NCI-H774 (cell line): Measurements from ENCODE around the gene RNF114.
"Not testable (repeated sequence)": the region's sequence is repeated elsewhere in the genome, so short reads cannot be mapped to it uniquely, and the experiment has no call there.

Experiments
- DNase-seq: peaks from one replicate; lab custom pipeline; 2025; lab: John Stamatoyannopoulos, UW

RNF114 gene

DNA sequence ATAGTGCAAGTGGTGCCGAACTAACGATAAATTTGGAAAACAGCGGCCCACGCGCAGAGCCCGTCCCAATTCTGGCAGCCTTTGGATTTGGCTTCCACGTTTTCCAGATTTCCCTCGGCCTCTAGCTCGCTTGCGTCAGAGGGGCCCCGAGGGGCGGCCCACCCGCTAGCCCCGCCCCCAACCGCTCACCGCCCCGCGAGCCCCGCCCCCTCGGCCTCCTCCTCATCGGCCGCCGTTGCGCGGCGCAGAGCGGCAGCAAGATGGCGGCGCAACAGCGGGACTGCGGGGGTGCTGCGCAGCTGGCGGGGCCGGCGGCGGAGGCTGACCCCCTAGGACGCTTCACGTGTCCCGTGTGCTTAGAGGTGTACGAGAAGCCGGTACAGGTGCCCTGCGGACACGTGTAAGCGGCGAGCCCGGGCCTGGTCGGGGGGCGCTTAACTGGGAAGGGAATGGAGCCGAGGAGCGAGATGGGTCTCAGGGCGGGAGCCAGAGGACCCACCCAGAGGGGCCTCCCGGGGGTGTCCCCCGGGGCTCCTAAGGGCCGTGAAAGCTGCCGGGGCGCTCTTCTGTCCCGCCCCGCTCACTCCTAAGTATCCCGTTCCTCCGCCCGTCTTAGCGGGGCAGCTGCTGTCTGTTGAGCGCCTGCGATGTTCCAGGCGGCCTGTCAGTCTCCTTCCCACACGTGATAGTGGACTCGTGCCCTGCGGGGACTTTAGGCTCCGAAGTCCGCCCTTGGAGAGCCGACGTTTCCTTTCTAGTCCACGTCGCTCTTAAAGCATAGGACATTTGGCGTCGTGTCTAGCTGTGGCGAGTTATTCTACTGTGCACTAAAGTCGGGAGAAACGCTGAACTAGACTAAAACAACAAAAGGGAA, at the start of gene RNF114:
RNF114 (plus strand) TSS at position 245 of the 874 bp plus-strand sequence; CDS start at position 261, 16 bp downstream.
- DNase-seq, result peak; percentile 87

GRCh38 chr20:49886571-49887213, 49.5 kb upstream of the RNF114 start:
- DNase-seq, result no peak

DNA sequence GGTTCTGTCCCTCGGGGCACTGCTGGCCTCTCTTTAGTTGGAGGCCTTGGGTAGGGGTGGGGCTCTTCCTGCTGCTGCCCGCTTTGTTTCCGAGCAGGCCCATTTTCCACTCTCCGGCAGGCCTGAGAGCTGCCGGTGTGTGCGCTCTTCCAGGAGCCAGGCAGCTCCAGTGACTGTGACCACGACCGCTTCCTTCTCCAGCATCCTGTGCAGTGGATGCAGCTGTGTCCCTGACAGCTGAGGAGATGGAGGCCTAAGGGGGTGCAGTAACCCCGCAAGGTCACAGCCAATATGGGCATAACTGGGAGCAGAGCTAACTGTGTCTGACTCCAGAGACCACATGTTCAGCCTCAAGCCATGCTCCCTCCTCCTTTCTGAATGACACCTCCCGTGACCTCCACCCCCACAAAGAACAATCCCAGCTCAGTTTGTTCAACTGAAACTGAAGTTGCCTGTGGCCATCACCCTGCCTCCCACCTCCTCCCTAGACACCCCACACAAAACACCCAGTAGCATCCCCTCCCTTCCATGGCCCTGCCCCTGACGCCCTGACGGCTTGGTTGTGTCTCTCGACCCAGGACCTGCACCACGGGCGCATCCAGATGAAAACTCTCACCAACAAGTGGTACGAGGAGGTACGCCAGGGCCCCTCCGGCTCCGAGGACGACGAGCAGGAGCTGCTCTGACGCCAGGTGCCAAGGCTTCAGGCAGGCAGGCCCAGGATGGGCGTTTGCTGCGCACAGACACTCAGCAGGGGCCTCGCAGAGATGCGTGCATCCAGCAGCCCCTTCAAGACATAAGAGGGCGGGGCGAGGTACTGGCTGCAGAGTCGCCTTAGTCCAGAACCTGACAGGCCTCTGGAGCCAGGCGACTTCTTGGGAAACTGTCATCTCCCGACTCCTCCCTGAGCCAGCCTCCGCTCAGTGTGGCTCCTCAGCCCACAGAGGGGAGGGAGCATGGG, 48.7 kb upstream of the RNF114 start:
- DNase-seq, result no peak

GRCh38 chr20:49888212-49889000, 47.8 kb upstream of the RNF114 start:
- no peak for DNase-seq

DNA sequence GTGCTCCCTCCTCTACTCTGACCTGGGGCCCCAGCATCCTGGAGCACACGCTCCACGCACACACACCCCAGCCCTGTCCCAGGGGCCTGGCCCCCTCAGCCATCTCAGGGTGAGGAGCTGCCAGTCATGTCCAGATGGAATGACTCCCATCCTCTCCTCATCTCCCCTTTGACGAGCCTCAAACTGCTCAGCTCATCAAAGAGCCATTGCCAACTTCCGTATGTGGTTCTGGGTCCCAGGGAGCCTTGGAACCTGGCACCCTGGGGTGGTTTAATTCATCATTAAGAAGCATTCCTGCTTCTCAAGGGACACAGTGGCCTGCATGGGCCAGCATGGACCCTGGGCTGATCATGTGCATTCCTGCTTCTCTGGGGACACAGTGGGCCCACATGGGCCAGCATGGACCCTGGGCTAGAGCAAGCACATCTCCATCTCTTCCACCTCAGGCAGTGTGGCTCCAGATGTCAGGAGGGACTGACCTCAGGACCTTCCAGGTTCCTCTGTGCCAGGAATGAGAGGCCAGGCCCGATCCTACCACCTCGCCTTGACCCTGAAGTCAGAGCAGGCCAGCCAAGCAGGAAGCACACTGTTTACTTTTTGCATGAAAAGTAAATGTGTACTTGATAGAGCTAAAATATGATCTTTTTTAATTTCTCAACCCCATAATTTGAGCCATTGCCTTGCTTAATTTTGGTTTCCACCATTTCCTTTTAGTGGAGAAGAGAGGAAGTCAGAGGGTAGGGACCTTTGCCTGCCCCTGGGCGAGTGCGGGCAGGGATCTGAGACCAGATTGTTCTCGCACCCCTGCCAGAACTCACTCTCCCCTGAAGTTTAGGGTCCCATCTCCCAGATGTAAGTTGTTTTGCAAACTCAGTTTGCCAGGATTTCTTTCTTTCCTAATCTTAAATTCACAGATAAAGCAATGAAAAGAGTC, 46.9 kb upstream of the RNF114 start:
- DNase-seq, result no peak

DNA sequence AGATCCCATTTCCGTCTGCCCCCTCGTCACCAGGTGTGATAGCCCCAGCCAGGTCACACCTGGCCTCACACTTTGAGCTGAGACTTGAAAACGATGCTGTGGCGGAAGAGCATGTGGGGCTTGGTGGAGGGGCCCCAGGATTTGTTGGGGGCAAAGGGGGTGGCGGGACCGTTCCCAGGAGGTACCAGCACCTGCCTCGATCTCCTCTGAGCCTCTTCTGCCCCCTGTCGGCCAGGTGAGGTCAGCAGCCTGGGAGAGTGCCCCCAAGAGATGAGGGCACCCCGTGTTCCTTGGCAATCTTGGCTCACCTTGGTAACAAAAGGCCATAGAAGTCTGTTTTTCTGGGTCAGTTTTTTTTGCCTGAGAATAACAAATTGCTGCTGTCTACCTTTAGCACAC, 46.3 kb upstream of the RNF114 start:
- DNase-seq, result no peak

GRCh38 chr20:49890471-49891361, 45.5 kb upstream of the RNF114 start:
- no peak for DNase-seq

- no peak for DNase-seq
These were observed 44.6 kb upstream of the RNF114 start for GRCh38 chr20:49891476-49892110.

GRCh38 chr20:49892260-49892659, 43.9 kb upstream of the RNF114 start:
- DNase-seq, result no peak

- DNase-seq, result no peak
These were observed 43.4 kb upstream of the RNF114 start for GRCh38 chr20:49892817-49893216.

DNA sequence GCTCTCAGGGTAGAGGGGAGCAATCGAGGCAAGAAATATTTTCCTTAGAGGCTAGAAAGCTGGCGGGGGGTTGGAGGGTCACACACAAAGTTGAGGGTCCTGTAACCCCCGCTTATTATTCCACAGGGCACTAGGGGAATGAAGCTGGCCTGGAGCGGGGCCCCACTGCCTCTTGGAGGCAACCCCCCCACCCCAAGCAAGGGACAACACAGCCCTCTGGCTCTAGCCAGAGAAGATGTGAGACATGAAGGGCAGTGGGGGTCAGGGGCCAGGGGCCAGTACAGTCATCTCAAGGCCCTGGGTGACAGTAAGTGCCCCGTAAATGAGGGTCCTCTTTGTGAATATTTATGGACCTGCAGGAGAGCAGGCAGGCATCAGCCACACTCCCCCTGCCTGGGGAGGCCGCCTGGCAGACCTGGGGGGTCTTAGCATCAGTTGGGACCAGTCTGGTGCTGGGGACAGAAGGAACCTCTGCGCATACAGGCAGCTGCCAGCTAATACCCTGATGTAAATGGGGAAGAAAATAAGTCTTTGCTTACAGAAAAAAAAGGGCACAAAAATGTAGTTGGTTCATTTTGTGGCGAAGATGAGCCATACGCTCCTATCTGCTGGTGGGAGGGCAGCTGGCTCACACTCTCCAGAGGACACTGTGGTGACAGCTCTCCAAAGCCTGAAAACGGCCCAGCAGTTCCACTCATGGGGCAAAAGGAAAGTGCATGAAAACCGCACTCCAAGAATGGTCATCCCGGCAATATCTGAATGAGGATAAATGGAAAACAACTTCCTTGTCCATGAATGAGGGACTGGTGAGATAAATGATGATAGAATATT, 42.7 kb upstream of the RNF114 start:
- no peak for DNase-seq

GRCh38 chr20:49894073-49894470, 42.1 kb upstream of the RNF114 start:
- DNase-seq, result no peak

GRCh38 chr20:49895474-49896093, 40.6 kb upstream of the RNF114 start:
- not testable (repeated sequence) for DNase-seq

- no peak for DNase-seq
These were observed 40.0 kb upstream of the RNF114 start for GRCh38 chr20:49896204-49896603.

- no peak for DNase-seq
These were observed 36.4 kb upstream of the RNF114 start for GRCh38 chr20:49899541-49900383.

GRCh38 chr20:49901588-49901987, 34.6 kb upstream of the RNF114 start:
- no peak for DNase-seq
